Thyroid gland (tissue), 4 donors: Measurements from ENCODE around the gene SACM1L.

Experiments
- CTCF ChIP-seq, 6 experiments: fragments of 200-600 bp in 3 of 6; fragments of 450-650 bp in 3 of 6; sonication (generic) in 3 of 6; IDR thresholded peaks; one replicate each; pipeline ENCODE4 v1.5.1; 2016 to 2019; ENCODE audit warnings: antibody characterized with exemption in 6 of 6, mild to moderate bottlenecking in 2 of 6, inconsistent platforms in 1 of 6, moderate library complexity in 1 of 6
- POLR2A ChIP-seq, 2 donors: fragments of 450-650 bp; IDR thresholded peaks; one replicate each; pipeline ENCODE4 v1.6.1; 2017; ENCODE audit warnings: antibody characterized with exemption in 2 of 2, mild to moderate bottlenecking in 2 of 2, moderate library complexity in 1 of 2

DNA sequence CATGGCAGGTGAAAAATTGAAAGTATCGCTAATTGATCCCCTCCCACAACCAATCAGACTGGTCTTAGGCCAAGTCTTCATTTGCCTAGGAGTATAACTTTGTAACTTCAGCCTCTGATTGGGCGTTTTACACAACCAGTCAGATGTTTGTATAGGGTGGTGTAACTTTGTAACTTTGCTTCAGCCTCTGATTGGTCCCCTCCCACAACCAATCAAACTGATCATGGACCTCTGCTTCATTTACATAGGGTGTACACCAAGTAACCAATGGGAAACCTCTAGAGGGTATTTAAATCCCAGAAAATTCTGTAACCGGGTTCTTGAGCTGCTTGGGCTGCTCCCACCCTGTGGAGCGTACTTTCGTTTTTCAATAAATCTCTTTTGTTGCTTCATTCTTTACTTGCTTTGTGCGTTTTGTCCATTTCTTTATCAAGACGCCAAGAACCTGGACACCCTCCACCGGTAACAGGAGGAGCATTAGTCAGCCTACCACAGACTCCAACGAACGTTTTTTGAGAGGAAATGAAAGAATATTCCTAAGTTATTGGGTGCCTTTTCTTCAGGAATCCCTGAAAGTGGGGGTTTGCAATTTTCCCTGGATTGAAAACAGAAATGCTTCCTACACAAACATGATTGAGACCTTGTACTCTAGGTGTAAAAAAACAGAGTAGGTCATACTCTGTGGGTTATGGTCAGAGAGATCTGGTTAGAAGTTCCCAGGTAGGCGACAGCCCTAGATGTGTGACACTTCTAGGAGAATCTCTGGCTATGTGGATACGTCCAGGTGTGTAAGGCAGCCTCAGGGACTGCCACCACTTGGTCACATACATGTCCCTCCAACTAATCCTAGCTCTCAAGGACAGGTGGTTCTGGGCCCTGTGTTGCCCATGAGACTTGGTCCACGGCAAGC is 5.5 kb upstream of the SACM1L start:
- no peak for TF ChIP-seq POLR2A (IDR thresholded peaks at IDR 0.05)
- no peak for TF ChIP-seq CTCF (IDR thresholded peaks at IDR 0.05)
